GM18508 (cell line): ENCODE results near the gene GARIN6.
"Not testable (repeated sequence)": the region's sequence is repeated elsewhere in the genome, so short reads cannot be mapped to it uniquely, and the experiment has no call there.

Experiments
- ATAC-seq: cut with Tn5 transposase; IDR thresholded peaks from one replicate; pipeline ENCODE4 v1.9.1; 2021; ENCODE audit warnings: moderate number of reproducible peaks; ENCODE audit not compliant: insufficient read depth, unreplicated experiment

The GARIN6 gene

GRCh38 chr12:99647453-99647852 is at the start of gene GARIN6:
TSS of gene GARIN6 (plus strand) at chr12:99647753. CDS start at chr12:99648175, 422 bp downstream.
- no peak for ATAC-seq

- ATAC-seq, result no peak
These were observed 48.8 kb upstream of the GARIN6 start for GRCh38 chr12:99598785-99599184.

- peak; percentile 87 for ATAC-seq
These were observed 47.2 kb upstream of the GARIN6 start for GRCh38 chr12:99600388-99600787.

- ATAC-seq, result no peak
These were observed 37.9 kb upstream of the GARIN6 start for GRCh38 chr12:99609455-99610181.

- ATAC-seq, result no peak
These were observed 36.4 kb upstream of the GARIN6 start for GRCh38 chr12:99611117-99611516.

- ATAC-seq, result no peak
These were observed 36.0 kb upstream of the GARIN6 start for GRCh38 chr12:99611599-99611998.

- no peak for ATAC-seq
These were observed 28.9 kb upstream of the GARIN6 start for GRCh38 chr12:99618657-99619056.

GRCh38 chr12:99619389-99620158 is 28.0 kb upstream of the GARIN6 start:
- no peak for ATAC-seq

- ATAC-seq, result no peak
These were observed 27.4 kb upstream of the GARIN6 start for GRCh38 chr12:99620159-99620479.

- not testable (repeated sequence) for ATAC-seq
These were observed 23.0 kb upstream of the GARIN6 start for GRCh38 chr12:99624591-99624990.

GRCh38 chr12:99627459-99627858 is 20.1 kb upstream of the GARIN6 start:
- no peak for ATAC-seq

- no peak for ATAC-seq
These were observed 2.9 kb upstream of the GARIN6 start for GRCh38 chr12:99644629-99645028.

GRCh38 chr12:99648183-99648582 is 630 bp downstream of the GARIN6 start:
- no peak for ATAC-seq

- no peak for ATAC-seq
These were observed 2.0 kb downstream of the GARIN6 start for GRCh38 chr12:99649551-99649950.

GRCh38 chr12:99658671-99659349 is 11.3 kb downstream of the GARIN6 start:
- ATAC-seq, result no peak

GRCh38 chr12:99670635-99671034 is 23.1 kb downstream of the GARIN6 start:
- ATAC-seq, result no peak

GRCh38 chr12:99680276-99680675 is 32.7 kb downstream of the GARIN6 start:
- no peak for ATAC-seq

- ATAC-seq, result no peak
These were observed 38.6 kb downstream of the GARIN6 start for GRCh38 chr12:99686142-99686541.

- ATAC-seq, result no peak
These were observed 47.5 kb downstream of the GARIN6 start for GRCh38 chr12:99695050-99695449.
